Pulmonary artery endothelial cell (primary cell): Measurements from ENCODE around the gene SIGLEC6. TPM values are rescaled to one million over a fixed set of nuclear protein-coding genes. Genes with fewer than 3 reads are reported as not detected.

Experiments used
- DNase-seq: peaks from one replicate; pipeline ENCODE4 v3.0.0-alpha.2; 2011; ENCODE audit warnings: low read depth, low spot score
- total RNA-seq: library from RNA; depleted of rRNA; stranded (reverse); fragments of >200 nt; gene quantifications from 2 replicates; pipeline ENCODE4 v1.2.3, GENCODE V29; 2014

SIGLEC6 gene
- total RNA-seq, 1 donor from 2014 or later, result not detected

- DNase-seq, result no peak
Observed at GRCh38 chr19:51548891-51549305, 17.4 kb upstream of the SIGLEC6 start.

GRCh38 chr19:51548213-51548651, 16.8 kb upstream of the SIGLEC6 start:
- no peak for DNase-seq

GRCh38 chr19:51547397-51548212, 16.1 kb upstream of the SIGLEC6 start:
- DNase-seq, result peak; percentile 75

GRCh38 chr19:51546650-51547396, 15.4 kb upstream of the SIGLEC6 start:
- DNase-seq, result peak; percentile 96

- DNase-seq, result no peak
Observed at GRCh38 chr19:51546107-51546649, 14.7 kb upstream of the SIGLEC6 start.

GRCh38 chr19:51544038-51544437, 12.6 kb upstream of the SIGLEC6 start:
- DNase-seq, result no peak

- no peak for DNase-seq
Observed at GRCh38 chr19:51542699-51543098, 11.2 kb upstream of the SIGLEC6 start.

GRCh38 chr19:51541458-51542357, 10.2 kb upstream of the SIGLEC6 start:
- DNase-seq, result no peak

- no peak for DNase-seq
Observed at GRCh38 chr19:51539821-51540366, 8.4 kb upstream of the SIGLEC6 start.

GRCh38 chr19:51535535-51535934, 4.1 kb upstream of the SIGLEC6 start:
- no peak for DNase-seq

GRCh38 chr19:51530616-51531015, 854 bp downstream of the SIGLEC6 start:
- no peak for DNase-seq

GRCh38 chr19:51529301-51529700, 2.2 kb downstream of the SIGLEC6 start:
- DNase-seq, result no peak

GRCh38 chr19:51525651-51526050, 5.8 kb downstream of the SIGLEC6 start:
- no peak for DNase-seq

GRCh38 chr19:51524666-51525264, 6.7 kb downstream of the SIGLEC6 start:
- DNase-seq, result no peak

GRCh38 chr19:51521781-51522180, 9.7 kb downstream of the SIGLEC6 start:
- DNase-seq, result no peak

GRCh38 chr19:51521357-51521756, 10.1 kb downstream of the SIGLEC6 start:
- DNase-seq, result no peak

GRCh38 chr19:51520728-51521127, 10.7 kb downstream of the SIGLEC6 start:
- DNase-seq, result no peak

- no peak for DNase-seq
Observed at GRCh38 chr19:51514866-51515481, 16.5 kb downstream of the SIGLEC6 start.

- DNase-seq, result no peak
Observed at GRCh38 chr19:51513968-51514367, 17.5 kb downstream of the SIGLEC6 start.

- no peak for DNase-seq
Observed at GRCh38 chr19:51511353-51511752, 20.1 kb downstream of the SIGLEC6 start.
